ACHN (cell line): ENCODE measurements around the gene ZNF19.
"Not testable (repeated sequence)": the region's sequence is repeated elsewhere in the genome, so short reads cannot be mapped to it uniquely, and the experiment has no call there.

Experiments used
- DNase-seq: peaks from one replicate; pipeline ENCODE4 v3.0.0-alpha.2; 2015
- in situ Hi-C: cut with HindIII; loops from 2 replicates; pipeline ENCODE4 v1.10.0; 2017; ENCODE audit warnings: low sequenced_read_pairs, low pct_ligation_motif_present, low pct_unique_long_range_greater_than_20kb

Gene ZNF19

GRCh38 chr16:71489122-71489521 lies at the start of gene ZNF19:
Gene ZNF19, minus strand, starts transcription at chr16:71489324. Its CDS starts 7,210 bp downstream, at chr16:71482114.
- in situ Hi-C loops = no loop called here
- DNase-seq = no peak

DNA sequence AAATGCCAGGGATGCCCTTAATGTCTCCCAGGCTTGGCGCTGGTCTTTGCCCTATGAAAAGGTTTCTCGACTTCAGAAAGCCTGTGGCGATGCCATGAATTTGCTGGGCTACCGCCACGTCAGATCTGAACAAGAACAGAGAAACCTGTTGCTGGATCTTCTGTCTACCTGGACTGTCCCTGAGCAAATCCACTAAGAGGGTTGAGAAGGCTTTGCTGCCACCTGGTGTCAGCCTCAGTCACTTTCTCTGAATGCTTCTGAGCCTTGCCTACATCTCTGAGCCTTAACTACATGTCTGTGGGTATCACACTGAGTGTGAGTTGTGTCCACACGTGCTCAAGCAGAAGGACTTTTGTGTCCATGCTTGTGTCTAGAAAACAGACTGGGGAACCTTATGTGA lies 48.5 kb upstream of the ZNF19 start:
- peak; percentile 59 for DNase-seq

DNA sequence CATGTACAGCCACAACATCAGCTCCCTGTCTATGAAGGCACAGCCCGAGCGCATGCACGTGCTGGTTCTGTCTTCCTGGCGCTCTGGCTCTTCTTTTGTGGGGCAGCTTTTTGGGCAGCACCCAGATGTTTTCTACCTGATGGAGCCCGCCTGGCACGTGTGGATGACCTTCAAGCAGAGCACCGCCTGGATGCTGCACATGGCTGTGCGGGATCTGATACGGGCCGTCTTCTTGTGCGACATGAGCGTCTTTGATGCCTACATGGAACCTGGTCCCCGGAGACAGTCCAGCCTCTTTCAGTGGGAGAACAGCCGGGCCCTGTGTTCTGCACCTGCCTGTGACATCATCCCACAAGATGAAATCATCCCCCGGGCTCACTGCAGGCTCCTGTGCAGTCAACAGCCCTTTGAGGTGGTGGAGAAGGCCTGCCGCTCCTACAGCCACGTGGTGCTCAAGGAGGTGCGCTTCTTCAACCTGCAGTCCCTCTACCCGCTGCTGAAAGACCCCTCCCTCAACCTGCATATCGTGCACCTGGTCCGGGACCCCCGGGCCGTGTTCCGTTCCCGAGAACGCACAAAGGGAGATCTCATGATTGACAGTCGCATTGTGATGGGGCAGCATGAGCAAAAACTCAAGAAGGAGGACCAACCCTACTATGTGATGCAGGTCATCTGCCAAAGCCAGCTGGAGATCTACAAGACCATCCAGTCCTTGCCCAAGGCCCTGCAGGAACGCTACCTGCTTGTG lies 47.8 kb upstream of the ZNF19 start:
- no peak for DNase-seq
- in situ Hi-C loops = no loop called here

More for the DNA sequence above, 48.5 kb upstream of the ZNF19 start:
- in situ Hi-C loops = no loop called here

GRCh38 chr16:71532366-71532765 lies 43.2 kb upstream of the ZNF19 start:
- in situ Hi-C loops = no loop called here
- DNase-seq = no peak

- no peak for DNase-seq
- in situ Hi-C loops = no loop called here
These were observed 39.7 kb upstream of the ZNF19 start for GRCh38 chr16:71528863-71529262.

- in situ Hi-C loops = no loop called here
These were observed 39.1 kb upstream of the ZNF19 start for GRCh38 chr16:71528257-71528656.

GRCh38 chr16:71526111-71526631 lies 37.0 kb upstream of the ZNF19 start, which contains the start of gene CHST4:
Gene CHST4, plus strand, starts transcription at chr16:71526426. Its CDS starts 10,252 bp downstream, at chr16:71536678.
- in situ Hi-C loops = no loop called here

More at GRCh38 chr16:71528257-71528656, 39.1 kb upstream of the ZNF19 start:
- DNase-seq = no peak

GRCh38 chr16:71524566-71525553 lies 35.7 kb upstream of the ZNF19 start:
- in situ Hi-C loops = no loop called here
- no peak for DNase-seq

More at GRCh38 chr16:71526111-71526631, 37.0 kb upstream of the ZNF19 start, which contains the start of gene CHST4:
- peak; percentile 59 for DNase-seq

DNA sequence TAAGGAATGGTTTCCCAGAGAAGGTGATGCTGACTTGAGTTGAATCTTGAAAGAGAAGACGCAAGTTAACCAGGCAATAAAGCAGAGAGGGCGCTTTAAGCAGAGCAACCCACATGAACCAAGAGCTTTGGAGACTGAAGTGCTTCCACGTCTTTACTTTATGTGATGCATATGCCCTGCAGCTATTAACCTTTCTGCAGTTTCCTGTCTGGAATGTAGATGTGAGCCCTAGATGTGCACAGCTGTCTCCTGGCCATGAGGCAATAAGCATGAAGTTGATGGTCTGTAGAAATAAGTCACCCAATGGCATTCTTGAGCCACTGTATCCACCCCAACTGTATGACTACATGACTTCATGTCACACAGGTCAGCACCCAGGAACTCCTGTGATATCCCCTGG lies 31.4 kb upstream of the ZNF19 start:
- DNase-seq = no peak
- in situ Hi-C loops = no loop called here

GRCh38 chr16:71515026-71515425 lies 25.9 kb upstream of the ZNF19 start:
- in situ Hi-C loops = no loop called here
- no peak for DNase-seq

- in situ Hi-C loops = no loop called here
- no peak for DNase-seq
These were observed 25.4 kb upstream of the ZNF19 start for GRCh38 chr16:71514476-71514875.

GRCh38 chr16:71513302-71513701 lies 24.2 kb upstream of the ZNF19 start:
- DNase-seq = no peak
- in situ Hi-C loops = no loop called here

GRCh38 chr16:71507061-71507460 lies 17.9 kb upstream of the ZNF19 start:
- DNase-seq = no peak
- in situ Hi-C loops = no loop called here

DNA sequence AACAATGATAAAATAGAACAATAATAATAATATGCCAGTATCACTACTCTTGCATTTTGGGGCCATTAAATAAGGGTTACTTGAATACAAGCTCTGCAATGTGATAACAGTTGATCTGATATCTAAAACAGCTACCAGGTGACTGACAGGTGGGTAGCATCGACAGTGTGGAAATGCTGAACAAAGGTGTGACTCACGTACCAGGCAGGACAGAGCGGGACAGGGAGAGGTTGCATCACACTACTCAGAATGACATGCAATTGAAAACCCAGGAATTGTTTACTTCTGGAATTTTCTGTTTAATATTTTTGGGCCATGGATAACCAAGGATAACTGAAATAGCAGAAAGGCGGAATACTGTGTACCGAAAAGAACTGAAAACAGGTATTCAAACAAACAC lies 15.8 kb upstream of the ZNF19 start:
- DNase-seq = no peak
- in situ Hi-C loops = no loop called here

GRCh38 chr16:71504051-71504450 lies 14.9 kb upstream of the ZNF19 start:
- in situ Hi-C loops, DNase-seq: not testable (repeated sequence)

- in situ Hi-C loops = no loop called here
These were observed 12.4 kb upstream of the ZNF19 start for GRCh38 chr16:71501547-71501946.

DNA sequence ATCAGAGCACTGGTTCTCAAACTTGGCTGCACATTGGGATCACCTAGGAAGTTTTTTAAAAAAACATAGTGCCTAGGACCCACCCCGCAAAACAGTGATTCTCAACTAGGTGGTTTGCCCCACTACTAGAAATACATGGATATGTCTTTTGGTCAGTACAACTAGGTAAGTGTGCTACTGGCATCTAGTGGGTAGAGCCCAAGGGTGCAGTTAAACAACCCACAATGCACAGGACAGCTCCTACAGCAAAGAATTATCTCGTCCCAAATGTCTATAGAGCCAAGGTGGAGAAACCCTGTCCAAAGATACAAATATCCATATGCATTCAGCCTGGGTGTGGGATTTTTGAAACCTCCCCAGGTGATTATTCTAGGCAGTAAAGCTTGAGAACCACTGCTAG lies 11.8 kb upstream of the ZNF19 start:
- in situ Hi-C loops = no loop called here
- no peak for DNase-seq

More at GRCh38 chr16:71501547-71501946, 12.4 kb upstream of the ZNF19 start:
- no peak for DNase-seq

GRCh38 chr16:71499775-71500364 lies 10.7 kb upstream of the ZNF19 start:
- DNase-seq = peak; percentile 72
- in situ Hi-C loops = no loop called here

DNA sequence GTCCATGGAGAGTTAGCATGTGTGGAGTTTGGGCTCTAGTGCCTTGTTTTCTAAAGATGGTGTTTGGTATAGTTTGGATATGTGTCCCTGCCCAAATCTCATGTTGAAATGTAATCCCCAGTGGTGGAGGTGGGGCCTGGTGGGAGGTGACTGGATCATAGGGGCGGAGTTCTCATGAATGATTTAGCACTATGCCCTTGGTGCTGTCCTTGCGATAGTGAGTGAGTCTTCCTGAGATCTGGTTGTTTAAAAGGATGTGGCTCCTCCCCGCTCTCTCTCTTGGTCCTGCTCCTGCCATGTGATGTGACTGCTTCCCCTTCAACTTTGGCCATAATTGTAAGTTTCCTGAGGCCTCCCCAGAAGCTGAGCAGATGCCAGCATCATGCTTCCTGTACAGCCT lies 8.9 kb upstream of the ZNF19 start:
- in situ Hi-C loops = no loop called here
- no peak for DNase-seq
